ENCODE results near the gene TIPARP. TPM values are rescaled to one million over a fixed set of nuclear protein-coding genes. Genes with fewer than 3 reads are reported as not detected.

TIPARP gene
- total and polyA plus RNA-seq, 2 of the 13 experiments (the other 11 are each of a cell fraction or from before 2014, with no cell fraction given), result 7.3 to 19.7 TPM

DNA sequence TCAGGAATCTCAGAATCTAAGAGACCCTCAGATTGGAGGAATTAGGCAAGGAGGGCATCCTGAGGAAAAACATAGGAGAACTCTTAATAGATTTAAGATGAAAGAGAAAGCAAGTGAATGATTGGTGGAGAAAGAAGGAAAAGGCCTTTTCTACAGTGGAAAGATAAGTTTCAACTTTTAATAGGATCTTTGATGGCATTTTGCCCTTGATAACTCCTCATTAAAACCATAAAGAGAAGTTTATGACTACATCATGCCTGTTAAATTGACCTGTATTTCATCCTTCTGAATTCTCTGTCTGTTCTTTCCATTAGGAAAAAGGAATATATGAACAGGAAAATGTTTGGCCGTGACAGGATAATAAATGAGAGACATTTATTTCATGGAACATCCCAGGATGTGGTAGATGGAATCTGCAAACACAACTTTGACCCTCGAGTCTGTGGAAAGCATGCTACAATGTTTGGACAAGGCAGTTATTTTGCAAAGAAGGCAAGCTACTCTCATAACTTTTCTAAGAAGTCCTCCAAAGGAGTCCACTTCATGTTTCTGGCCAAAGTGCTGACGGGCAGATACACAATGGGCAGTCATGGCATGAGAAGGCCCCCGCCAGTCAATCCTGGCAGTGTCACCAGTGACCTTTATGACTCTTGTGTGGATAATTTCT is 30.1 kb downstream of the TIPARP start (continued):
- TF ChIP-seq, protein P1, sequence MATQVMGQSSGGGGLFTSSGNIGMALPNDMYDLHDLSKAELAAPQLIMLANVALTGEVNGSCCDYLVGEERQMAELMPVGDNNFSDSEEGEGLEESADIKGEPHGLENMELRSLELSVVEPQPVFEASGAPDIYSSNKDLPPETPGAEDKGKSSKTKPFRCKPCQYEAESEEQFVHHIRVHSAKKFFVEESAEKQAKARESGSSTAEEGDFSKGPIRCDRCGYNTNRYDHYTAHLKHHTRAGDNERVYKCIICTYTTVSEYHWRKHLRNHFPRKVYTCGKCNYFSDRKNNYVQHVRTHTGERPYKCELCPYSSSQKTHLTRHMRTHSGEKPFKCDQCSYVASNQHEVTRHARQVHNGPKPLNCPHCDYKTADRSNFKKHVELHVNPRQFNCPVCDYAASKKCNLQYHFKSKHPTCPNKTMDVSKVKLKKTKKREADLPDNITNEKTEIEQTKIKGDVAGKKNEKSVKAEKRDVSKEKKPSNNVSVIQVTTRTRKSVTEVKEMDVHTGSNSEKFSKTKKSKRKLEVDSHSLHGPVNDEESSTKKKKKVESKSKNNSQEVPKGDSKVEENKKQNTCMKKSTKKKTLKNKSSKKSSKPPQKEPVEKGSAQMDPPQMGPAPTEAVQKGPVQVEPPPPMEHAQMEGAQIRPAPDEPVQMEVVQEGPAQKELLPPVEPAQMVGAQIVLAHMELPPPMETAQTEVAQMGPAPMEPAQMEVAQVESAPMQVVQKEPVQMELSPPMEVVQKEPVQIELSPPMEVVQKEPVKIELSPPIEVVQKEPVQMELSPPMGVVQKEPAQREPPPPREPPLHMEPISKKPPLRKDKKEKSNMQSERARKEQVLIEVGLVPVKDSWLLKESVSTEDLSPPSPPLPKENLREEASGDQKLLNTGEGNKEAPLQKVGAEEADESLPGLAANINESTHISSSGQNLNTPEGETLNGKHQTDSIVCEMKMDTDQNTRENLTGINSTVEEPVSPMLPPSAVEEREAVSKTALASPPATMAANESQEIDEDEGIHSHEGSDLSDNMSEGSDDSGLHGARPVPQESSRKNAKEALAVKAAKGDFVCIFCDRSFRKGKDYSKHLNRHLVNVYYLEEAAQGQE (IDR thresholded peaks at IDR 0.05; ENCODE audit: borderline replicate concordance in 1 of 2, low read depth in 1 of 2, low read length in 2 of 2), result peak in 1 of 2 experiments; percentile 55; a peak in 1 of 4 replicates
- TF ChIP-seq MIER2 (CRISPR knock-in tag; IDR thresholded peaks at IDR 0.05) (0 out of 2 replicates have a peak, but pooled peaks have one; percentile 60), FOXA1 (IDR thresholded peaks at IDR 0.05) (no peak), FOXA1 (CRISPR knock-in tag; IDR thresholded peaks at IDR 0.05) (0 out of 2 replicates have a peak, but pooled peaks have one; percentile 31), HDAC2 (CRISPR knock-in tag; IDR thresholded peaks at IDR 0.05) (peak; percentile 55; the same call in 1 of the 2 replicates), FOXA3 (CRISPR knock-in tag; IDR thresholded peaks at IDR 0.05) (peak; percentile 39; the same call in 1 of the 2 replicates), ZC3H4 (CRISPR knock-in tag; IDR thresholded peaks at IDR 0.05; ENCODE audit: borderline replicate concordance) (no peak), NR2F1 (CRISPR knock-in tag; IDR thresholded peaks at IDR 0.05) (peak; percentile 14 to 18; a peak in 1 of 4 replicates), MIXL1 (CRISPR knock-in tag; IDR thresholded peaks at IDR 0.05) (peak; percentile 22; the same call in 1 of the 2 replicates), ONECUT2 (CRISPR knock-in tag; IDR thresholded peaks at IDR 0.05) (no peak), ZNF317 (CRISPR knock-in tag; IDR thresholded peaks at IDR 0.05) (peak; percentile 42; the same call in 1 of the 2 replicates), ZNF30 (CRISPR knock-in tag; IDR thresholded peaks at IDR 0.05) (no peak), RORA (CRISPR knock-in tag; IDR thresholded peaks at IDR 0.05) (no peak), IRX3 (CRISPR knock-in tag; IDR thresholded peaks at IDR 0.05; ENCODE audit: borderline replicate concordance, low read depth) (no peak), MAFF (IDR thresholded peaks at IDR 0.05; ENCODE audit: low read depth, low read length) (no peak), ZFP41 (CRISPR knock-in tag; IDR thresholded peaks at IDR 0.05; ENCODE audit: borderline replicate concordance) (no peak), HNF4G (IDR thresholded peaks at IDR 0.05; ENCODE audit: borderline replicate concordance, low read depth, low read length) (peak; percentile 51; the same call in 1 of the 2 replicates), HNF4G (CRISPR knock-in tag; IDR thresholded peaks at IDR 0.05; ENCODE audit: borderline replicate concordance, low read depth) (no peak), RXRA (CRISPR knock-in tag; IDR thresholded peaks at IDR 0.05) (no peak), BCL6 (CRISPR knock-in tag; IDR thresholded peaks at IDR 0.05) (peak; percentile 76), NCOA2 (CRISPR knock-in tag; IDR thresholded peaks at IDR 0.05) (peak; percentile 52), SALL1 (CRISPR knock-in tag; IDR thresholded peaks at IDR 0.05) (peak; percentile 65), HOXA3 (CRISPR knock-in tag; IDR thresholded peaks at IDR 0.05) (peak; percentile 13; the same call in 1 of the 2 replicates)
- TF ChIP-seq, protein P2, sequence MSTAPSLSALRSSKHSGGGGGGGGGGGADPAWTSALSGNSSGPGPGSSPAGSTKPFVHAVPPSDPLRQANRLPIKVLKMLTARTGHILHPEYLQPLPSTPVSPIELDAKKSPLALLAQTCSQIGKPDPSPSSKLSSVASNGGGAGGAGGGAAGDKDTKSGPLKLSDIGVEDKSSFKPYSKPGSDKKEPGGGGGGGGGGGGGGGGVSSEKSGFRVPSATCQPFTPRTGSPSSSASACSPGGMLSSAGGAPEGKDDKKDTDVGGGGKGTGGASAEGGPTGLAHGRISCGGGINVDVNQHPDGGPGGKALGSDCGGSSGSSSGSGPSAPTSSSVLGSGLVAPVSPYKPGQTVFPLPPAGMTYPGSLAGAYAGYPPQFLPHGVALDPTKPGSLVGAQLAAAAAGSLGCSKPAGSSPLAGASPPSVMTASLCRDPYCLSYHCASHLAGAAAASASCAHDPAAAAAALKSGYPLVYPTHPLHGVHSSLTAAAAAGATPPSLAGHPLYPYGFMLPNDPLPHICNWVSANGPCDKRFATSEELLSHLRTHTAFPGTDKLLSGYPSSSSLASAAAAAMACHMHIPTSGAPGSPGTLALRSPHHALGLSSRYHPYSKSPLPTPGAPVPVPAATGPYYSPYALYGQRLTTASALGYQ (CRISPR knock-in tag; IDR thresholded peaks at IDR 0.05), result no peak
- TF ChIP-seq, protein P3, sequence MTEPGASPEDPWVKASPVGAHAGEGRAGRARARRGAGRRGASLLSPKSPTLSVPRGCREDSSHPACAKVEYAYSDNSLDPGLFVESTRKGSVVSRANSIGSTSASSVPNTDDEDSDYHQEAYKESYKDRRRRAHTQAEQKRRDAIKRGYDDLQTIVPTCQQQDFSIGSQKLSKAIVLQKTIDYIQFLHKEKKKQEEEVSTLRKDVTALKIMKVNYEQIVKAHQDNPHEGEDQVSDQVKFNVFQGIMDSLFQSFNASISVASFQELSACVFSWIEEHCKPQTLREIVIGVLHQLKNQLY (CRISPR knock-in tag; IDR thresholded peaks at IDR 0.05), result peak; percentile 57; the same call in 1 of the 2 replicates
